Activated T-helper 1 cell treated with anti-CD3 and anti-CD28 coated beads, Interleukin-2, amount 50 U/mL, for 16 hours (primary cell): ENCODE results near the gene AKAP14.
"Not testable (repeated sequence)": the region's sequence is repeated elsewhere in the genome, so short reads cannot be mapped to it uniquely, and the experiment has no call there.

ENCODE experiments used
- DNase-seq, 2 donors: peaks; one replicate each; pipeline ENCODE4 v3.0.0-alpha.2; 2020; ENCODE audit warnings: low read depth in 1 of 2, low spot score in 1 of 2

Gene AKAP14

DNA sequence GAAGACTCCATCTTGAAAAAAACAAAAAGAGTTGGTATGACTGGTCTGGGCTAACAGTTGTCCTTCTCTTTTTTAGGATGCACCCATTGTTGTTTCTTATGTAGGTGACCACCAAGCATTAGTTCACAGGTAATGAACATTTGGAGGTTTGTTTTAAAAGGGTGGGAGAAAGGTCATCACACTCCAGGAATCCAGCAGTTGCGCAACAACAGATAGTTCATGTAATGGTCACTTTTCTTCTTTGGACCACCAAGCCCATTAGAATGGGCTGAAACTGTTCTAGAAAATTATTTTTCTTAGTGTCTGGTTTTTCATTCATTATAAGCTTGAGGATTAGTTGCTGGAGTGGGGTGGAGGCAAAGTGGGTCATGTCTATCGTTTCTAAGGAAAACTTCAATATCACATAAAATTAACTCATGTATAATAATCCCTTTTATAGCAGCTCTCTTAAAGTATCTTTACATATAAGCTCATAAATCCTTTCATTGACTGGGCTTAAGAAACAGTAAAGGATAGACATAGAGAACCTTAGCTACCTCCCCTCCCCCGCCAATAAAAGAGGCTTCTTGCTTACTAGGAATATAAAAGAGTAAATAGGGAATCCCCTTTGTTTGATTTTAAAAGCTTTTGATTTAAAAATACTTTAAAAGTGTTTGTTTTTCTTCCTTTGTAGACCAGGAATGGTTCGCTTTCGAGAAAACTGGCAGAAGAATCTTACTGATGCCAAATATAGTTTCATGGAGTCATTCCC is 24.3 kb downstream of the AKAP14 start:
- DNase-seq, result no peak

- DNase-seq, result not testable (repeated sequence)
These were observed 26.7 kb downstream of the AKAP14 start for GRCh38 chrX:119922391-119922790.

DNA sequence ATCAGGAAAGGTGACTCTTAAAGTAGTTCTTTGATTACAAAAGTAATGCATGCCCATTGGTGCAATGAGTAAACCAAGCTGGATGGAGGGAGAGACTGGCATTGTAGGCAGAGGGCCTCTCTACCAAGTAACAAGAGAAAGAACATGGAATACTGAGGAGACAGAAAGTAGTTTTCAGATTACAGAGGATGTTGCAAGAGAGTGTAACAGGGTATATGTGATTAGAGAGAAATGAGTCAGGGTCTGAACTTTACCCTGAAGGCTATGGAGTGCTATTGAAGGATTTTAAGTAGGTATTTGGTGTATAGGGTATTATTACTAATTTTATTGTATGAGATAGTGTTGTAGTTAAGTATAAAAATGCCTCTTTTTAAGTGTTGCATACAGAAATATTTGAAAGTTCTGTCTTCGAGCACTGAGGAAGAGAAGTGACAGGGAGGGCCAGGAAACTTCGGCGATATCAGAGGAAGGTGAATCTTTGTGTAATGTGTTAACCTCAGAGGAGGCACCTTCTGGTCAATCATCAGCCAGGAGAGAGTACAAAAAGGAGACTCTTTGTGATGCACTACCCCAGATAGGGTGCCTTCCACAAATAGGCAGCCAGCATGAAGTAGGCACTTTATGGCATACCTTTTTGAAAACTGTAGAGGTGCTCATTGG is 39.7 kb downstream of the AKAP14 start:
- DNase-seq, result no peak

DNA sequence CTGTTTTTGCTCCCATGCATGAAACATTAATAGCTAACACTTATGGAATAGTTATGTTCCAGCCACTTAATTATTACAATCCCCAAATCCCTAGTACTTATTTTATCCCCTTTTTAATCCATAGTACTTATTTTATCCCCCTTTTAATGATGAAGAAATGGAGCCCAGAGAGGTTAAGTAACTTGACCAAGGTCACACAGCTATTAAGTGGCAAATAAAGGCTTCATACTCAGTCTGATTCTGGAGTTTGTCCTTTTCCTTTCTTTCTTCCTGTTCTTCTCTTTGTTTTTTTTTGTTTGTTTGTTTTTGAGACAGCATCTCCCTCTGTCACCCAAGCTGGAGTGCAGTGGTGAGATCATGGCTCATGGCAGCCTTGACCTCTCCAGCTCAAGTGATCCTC is 45.6 kb downstream of the AKAP14 start:
- DNase-seq, result no peak

DNA sequence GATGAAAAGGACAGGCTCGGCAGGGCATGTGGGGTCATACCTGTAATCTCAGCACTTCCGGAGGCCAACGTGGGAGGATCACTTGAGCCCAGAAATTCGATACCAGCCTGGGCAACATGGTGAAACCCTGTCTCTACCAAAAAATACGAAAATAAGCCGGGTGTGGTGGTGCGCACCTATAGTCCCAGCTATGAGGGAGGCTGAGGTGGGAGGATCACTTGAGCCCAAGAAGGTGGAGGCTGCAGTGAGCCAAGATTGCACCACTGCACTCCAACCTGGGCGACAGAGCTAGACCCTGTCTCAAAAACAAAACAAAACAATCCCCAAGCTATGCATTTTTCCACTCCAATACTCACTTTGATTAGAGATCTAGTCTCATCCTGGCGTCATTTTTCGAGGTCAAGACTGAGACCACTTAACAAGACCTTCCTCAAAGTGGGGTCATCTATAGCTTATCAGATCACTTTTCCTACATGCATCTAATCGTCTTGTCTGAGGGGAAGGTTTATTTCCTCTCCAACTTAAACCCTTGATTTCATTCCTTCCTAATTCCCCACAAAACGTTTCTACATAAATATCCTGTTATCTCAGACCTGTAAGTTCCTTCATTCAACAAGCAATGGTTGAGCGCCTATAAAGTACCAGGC is 46.6 kb downstream of the AKAP14 start:
- no peak for DNase-seq

DNA sequence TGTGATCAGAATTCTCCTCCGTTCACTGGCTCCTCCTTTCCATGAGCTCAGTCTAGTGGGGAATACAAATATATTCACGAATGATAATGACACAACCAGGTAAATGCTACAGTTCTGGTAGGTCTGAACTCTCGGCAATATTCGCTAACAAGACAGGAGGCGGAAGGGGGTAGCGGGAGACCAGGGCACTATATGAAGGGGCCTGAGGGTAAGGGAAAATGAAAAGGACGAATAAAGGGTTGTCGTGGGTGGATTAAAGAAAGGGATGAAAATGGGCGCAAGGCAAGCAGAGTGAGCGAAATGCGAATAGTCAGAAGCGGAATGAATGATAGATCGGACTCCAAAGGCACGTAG is 47.1 kb downstream of the AKAP14 start:
- no peak for DNase-seq

GRCh38 chrX:119943185-119943988 is 47.7 kb downstream of the AKAP14 start, which contains the start of gene NKAP:
NKAP (minus strand) TSS chrX:119943751; CDS start chrX:119943605, 146 bp downstream.
- DNase-seq, result peak; percentile 60 to 63

DNA sequence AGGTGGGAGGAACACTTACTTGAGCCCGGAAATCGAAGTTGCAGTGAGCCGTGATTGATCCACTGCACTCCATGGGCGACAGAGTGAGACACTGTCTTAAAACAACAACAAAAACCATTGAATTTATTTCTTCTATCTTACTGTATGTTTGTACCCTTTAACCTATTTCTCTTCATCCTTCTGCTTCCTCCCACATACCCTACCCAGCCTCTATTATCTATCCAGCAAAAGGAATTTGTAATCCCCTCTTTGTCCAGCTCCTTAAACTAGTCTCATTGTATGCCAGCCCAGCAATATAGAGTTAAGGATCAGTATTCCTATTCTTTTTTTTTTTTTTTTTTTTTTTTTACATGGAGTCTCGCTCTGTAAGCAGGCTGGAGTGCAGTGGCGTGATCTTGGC is 49.8 kb downstream of the AKAP14 start:
- DNase-seq, result no peak

DNA sequence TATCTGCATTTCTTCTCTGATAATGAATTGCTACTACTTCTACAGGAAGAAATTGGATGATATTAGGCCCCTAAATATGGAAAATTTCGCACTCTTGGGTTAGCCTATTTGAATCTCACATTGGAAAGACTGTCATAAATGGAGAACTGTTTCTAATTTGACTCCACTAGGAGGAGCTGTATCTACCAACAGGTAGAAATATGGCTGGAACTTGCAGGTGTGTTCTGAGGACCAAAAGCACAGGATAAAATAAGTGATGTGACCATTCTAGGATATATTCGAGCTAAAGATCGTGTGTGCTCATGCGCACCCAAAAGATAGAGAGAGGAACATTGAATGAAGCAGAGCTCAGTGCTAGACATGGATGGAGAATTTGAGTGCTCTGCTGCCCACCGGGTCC is 52.7 kb downstream of the AKAP14 start:
- no peak for DNase-seq

- DNase-seq, result no peak
These were observed 58.7 kb downstream of the AKAP14 start for GRCh38 chrX:119954374-119954773.

DNA sequence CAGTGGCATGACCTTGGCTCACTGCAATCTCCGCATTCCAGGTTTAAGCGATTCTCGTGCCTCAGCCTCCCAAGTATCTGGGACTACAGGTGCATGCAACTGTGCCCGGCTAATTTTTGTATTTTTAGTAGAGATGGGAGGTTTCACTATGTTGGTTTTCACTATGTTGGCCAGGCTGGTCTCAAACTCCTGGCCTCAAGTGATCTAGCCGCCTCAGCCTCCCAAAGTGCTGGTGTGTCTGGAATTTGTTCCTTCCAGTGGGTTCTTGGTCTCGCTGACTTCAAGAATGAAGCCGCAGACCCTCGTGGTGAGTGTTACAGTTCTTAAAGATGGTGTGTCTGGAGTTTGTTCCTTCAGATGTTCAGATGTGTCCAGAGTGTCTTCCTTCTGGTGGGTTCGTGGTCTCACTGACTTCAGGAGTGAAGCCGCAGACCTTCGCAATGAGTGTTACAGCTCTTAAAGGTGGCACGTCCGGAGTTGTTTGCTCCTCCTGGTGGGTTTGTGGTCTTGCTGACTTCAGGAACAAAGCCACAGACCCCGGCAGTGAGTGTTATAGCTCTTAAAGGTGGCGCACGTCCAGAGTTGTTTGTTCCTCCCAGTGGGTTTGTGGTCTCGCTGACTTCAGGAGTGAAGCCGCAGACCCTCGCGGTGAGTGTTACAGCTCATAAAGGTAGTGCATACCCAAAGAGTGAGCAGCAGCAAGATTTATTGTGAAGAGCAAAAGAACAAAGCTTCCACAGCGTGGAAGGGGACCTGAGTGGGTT is 60.3 kb downstream of the AKAP14 start:
- DNase-seq, result peak in 1 of 2 donors; percentile 3

DNA sequence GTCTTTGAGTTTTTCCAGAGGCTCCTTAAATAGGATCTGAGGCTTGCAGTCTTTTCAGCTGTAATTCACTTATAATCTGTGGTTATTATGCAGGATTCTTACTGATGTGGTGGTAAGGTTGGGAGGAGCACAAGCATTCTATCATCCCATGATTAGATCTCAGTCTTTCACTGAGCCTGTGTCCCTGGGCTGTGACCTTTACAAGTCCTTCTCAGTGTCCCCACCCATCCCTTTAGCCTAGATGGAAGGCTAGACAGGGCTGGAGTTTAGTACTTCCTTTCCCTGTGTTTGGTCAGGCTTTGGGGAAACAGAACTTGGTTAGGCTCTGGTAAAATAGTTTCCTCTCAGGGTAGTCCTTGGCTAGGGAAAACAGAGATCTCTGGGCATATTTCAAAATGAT is 64.9 kb downstream of the AKAP14 start:
- DNase-seq, result no peak

- not testable (repeated sequence) for DNase-seq
These were observed 71.1 kb downstream of the AKAP14 start for GRCh38 chrX:119966837-119967236.
